ENCODE results near the gene CEACAM6.

Gene CEACAM6

DNA sequence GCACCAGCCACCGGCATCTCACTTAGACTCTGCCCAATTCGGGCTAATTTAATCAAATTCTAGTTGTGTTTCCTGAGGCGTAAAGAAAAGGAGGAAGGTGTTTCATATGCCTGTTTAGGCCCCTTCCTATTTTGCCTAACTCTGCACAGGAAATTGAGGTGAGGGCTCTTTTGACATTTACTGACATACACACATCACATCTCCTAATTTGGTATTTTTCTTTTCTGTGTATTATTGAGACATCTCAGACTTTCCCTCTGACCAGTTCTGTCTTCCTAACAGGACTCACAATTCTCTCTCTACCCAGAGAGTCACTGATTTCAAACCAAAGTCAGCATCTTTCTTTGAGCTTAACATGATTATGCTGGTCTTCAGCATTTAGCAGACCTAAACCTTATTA lies 49.0 kb downstream of the CEACAM6 start:
- H3F3A ChIP-seq (ENCODE audit: insufficient read depth, low read length): no peaks in the 10 kb centered on the region
- H3K79me2 ChIP-seq (ENCODE audit: insufficient read depth, low read length): no peaks in the 10 kb centered on the region
- no peak overlapping the region for H3K9ac ChIP-seq (ENCODE audit: low read length)
- H3K4me2 ChIP-seq (ENCODE audit: low read length): no peak overlapping the region
- H3K27me3 ChIP-seq (ENCODE audit: insufficient read depth, low read length): no peaks in the 10 kb centered on the region; the same call in 1 of the 2 replicates
- no peaks in the 10 kb centered on the region for H3K36me3 ChIP-seq (ENCODE audit: insufficient read depth, low read length)
- TF ChIP-seq, protein P1, sequence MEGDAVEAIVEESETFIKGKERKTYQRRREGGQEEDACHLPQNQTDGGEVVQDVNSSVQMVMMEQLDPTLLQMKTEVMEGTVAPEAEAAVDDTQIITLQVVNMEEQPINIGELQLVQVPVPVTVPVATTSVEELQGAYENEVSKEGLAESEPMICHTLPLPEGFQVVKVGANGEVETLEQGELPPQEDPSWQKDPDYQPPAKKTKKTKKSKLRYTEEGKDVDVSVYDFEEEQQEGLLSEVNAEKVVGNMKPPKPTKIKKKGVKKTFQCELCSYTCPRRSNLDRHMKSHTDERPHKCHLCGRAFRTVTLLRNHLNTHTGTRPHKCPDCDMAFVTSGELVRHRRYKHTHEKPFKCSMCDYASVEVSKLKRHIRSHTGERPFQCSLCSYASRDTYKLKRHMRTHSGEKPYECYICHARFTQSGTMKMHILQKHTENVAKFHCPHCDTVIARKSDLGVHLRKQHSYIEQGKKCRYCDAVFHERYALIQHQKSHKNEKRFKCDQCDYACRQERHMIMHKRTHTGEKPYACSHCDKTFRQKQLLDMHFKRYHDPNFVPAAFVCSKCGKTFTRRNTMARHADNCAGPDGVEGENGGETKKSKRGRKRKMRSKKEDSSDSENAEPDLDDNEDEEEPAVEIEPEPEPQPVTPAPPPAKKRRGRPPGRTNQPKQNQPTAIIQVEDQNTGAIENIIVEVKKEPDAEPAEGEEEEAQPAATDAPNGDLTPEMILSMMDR (IDR thresholded peaks at IDR 0.05; ENCODE audit: low read length): no peak
- no peak for TF ChIP-seq EZH2 (IDR thresholded peaks at IDR 0.05; ENCODE audit: borderline replicate concordance, low read length)
- H3K9me3 ChIP-seq (ENCODE audit: low read length): no peaks in the 10 kb centered on the region
- H3K27ac ChIP-seq (ENCODE audit: low read depth, low read length, poor library complexity, severe bottlenecking): no peak overlapping the region
- peaks cover 11% of the 10 kb centered on the region for H3K4me1 ChIP-seq (ENCODE audit: insufficient read depth, low read length, severe bottlenecking)
- H4K20me1 ChIP-seq (ENCODE audit: insufficient read depth, low read length): no peaks in the 10 kb centered on the region
- no peaks in the 10 kb centered on the region for H3K9me2 ChIP-seq (ENCODE audit: low read depth, low read length)
- H2AFZ ChIP-seq (ENCODE audit: low read length): no peak overlapping the region
- no peak overlapping the region for H3K4me3 ChIP-seq (ENCODE audit: low read depth, low read length, poor library complexity, severe bottlenecking)

DNA sequence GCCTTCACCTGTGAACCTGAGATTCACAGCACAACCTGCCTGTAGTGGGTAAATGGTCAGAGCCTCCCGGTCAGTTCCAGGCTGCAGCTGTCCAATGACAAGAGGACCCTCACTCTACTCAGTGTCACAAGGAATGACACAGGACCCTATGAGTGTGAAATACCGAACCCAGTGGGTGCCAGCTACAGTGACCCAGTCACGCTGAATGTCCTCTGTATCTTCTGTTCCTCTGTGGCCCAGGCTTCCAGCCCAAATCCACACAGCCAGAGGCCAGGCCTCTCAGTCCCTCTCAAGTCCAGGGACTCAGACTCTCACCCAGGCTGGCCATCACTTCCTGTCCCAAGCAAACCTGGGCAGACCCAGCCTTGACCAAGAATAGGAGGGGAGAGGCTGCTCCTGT lies 51.8 kb downstream of the CEACAM6 start:
- H3K36me3 ChIP-seq (ENCODE audit: insufficient read depth, low read length): no peaks in the 10 kb centered on the region
- no peak overlapping the region for H3K27ac ChIP-seq (ENCODE audit: low read depth, low read length, poor library complexity, severe bottlenecking)
- H3K4me1 ChIP-seq (ENCODE audit: insufficient read depth, low read length, severe bottlenecking): peaks cover 11% of the 10 kb centered on the region
- H3K4me2 ChIP-seq (ENCODE audit: low read length): no peak overlapping the region
- H3F3A ChIP-seq (ENCODE audit: insufficient read depth, low read length): no peaks in the 10 kb centered on the region
- H3K4me3 ChIP-seq (ENCODE audit: low read depth, low read length, poor library complexity, severe bottlenecking): no peak overlapping the region
- no peak for TF ChIP-seq EZH2 (IDR thresholded peaks at IDR 0.05; ENCODE audit: borderline replicate concordance, low read length)
- TF ChIP-seq, protein P1 (IDR thresholded peaks at IDR 0.05; ENCODE audit: low read length): no peak
- no peaks in the 10 kb centered on the region for H3K9me2 ChIP-seq (ENCODE audit: low read depth, low read length)
- no peaks in the 10 kb centered on the region for H4K20me1 ChIP-seq (ENCODE audit: insufficient read depth, low read length)
- no peak overlapping the region for H2AFZ ChIP-seq (ENCODE audit: low read length)
- H3K9ac ChIP-seq (ENCODE audit: low read length): no peak overlapping the region
- no peaks in the 10 kb centered on the region for H3K79me2 ChIP-seq (ENCODE audit: insufficient read depth, low read length)
- H3K27me3 ChIP-seq (ENCODE audit: insufficient read depth, low read length): no peaks in the 10 kb centered on the region; the same call in 1 of the 2 replicates
- H3K9me3 ChIP-seq (ENCODE audit: low read length): no peaks in the 10 kb centered on the region

DNA sequence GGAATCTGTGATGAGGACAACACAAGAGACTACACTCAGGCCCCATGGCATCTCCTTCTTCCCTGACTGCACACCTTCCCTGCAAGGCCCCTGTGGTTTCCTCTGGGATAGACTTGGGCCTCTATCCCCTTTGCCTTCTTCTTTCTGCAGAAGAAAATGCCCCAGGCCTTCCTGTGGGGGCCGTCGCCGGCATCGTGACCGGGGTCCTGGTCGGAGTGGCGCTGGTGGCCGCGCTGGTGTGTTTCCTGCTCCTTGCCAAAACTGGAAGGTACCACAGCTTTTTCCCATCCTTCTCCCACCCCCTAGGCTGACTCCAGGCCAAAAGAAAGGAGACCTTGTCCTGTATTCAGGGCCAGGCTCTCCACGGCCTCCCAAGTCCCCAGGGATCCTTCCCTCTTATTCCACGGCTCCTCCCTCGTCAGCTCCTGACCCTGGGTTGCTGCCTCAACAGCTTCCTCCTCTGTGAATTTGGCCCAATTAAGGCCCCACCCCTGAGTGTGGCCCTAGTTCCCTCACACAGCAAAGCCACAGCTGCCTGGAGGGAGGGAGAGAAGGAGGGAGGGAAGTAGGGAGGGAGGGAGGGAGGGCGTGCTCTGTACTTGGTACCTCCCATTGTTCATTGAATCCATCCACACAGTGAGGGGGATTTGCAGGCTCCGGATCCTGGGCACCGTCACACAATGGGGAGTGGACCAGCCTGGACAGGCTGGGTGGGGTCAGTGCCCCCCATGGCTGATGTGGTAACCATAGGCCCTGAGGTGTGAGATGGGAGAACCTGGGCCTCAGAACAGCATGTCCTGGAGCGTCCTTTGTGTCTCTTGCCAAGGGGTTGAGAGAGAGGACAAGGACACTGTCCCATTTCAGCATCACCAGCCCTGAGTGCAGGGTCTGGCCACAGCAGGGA lies 53.6 kb downstream of the CEACAM6 start:
- H3K9me2 ChIP-seq (ENCODE audit: low read depth, low read length): no peaks in the 10 kb centered on the region
- TF ChIP-seq, protein P1 (IDR thresholded peaks at IDR 0.05; ENCODE audit: low read length): no peak
- no peak for TF ChIP-seq EZH2 (IDR thresholded peaks at IDR 0.05; ENCODE audit: borderline replicate concordance, low read length)
- no peak overlapping the region for H3K9ac ChIP-seq (ENCODE audit: low read length)
- no peaks in the 10 kb centered on the region for H3K27me3 ChIP-seq (ENCODE audit: insufficient read depth, low read length)
- H4K20me1 ChIP-seq (ENCODE audit: insufficient read depth, low read length): no peaks in the 10 kb centered on the region
- no peaks in the 10 kb centered on the region for H3F3A ChIP-seq (ENCODE audit: insufficient read depth, low read length)
- H3K27ac ChIP-seq (ENCODE audit: low read depth, low read length, poor library complexity, severe bottlenecking): no peak overlapping the region
- H2AFZ ChIP-seq (ENCODE audit: low read length): no peak overlapping the region
- no peak overlapping the region for H3K4me2 ChIP-seq (ENCODE audit: low read length)
- no peaks in the 10 kb centered on the region for H3K79me2 ChIP-seq (ENCODE audit: insufficient read depth, low read length)
- no peaks in the 10 kb centered on the region for H3K36me3 ChIP-seq (ENCODE audit: insufficient read depth, low read length)
- no peak overlapping the region for H3K4me3 ChIP-seq (ENCODE audit: low read depth, low read length, poor library complexity, severe bottlenecking)
- H3K9me3 ChIP-seq (ENCODE audit: low read length): no peaks in the 10 kb centered on the region
- peaks cover 4% of the 10 kb centered on the region for H3K4me1 ChIP-seq (ENCODE audit: insufficient read depth, low read length, severe bottlenecking)
